Measurements from ENCODE around the gene CCDC137. TPM values are rescaled to one million over a fixed set of nuclear protein-coding genes. Genes with fewer than 3 reads are reported as not detected.

CCDC137 gene
- total and polyA plus RNA-seq, 2 of the 13 experiments (the other 11 are each of a cell fraction or from before 2014, with no cell fraction given): 14.6 to 39.1 TPM

- TF ChIP-seq ZNF407 (CRISPR knock-in tag; IDR thresholded peaks at IDR 0.05; ENCODE audit: not compliant biosample characterization) (peak; percentile 96), SIX4 (CRISPR knock-in tag; IDR thresholded peaks at IDR 0.05) (peak; percentile 84), ARHGAP35 (CRISPR knock-in tag; IDR thresholded peaks at IDR 0.05; ENCODE audit: borderline replicate concordance) (peak; percentile 99), ZNF598 (CRISPR knock-in tag; IDR thresholded peaks at IDR 0.05; ENCODE audit: borderline replicate concordance) (peak; percentile 85; the same call in 1 of the 2 replicates), CHD2 (IDR thresholded peaks at IDR 0.05; ENCODE audit: low read depth, low read length) (peak; percentile 74), EED (CRISPR knock-in tag; IDR thresholded peaks at IDR 0.05) (peak; percentile 81), ZNF30 (CRISPR knock-in tag; IDR thresholded peaks at IDR 0.05) (peak; percentile 98), ZFP36L1 (CRISPR knock-in tag; IDR thresholded peaks at IDR 0.05) (peak; percentile 99), AHDC1 (CRISPR knock-in tag; IDR thresholded peaks at IDR 0.05; ENCODE audit: borderline replicate concordance) (peak; percentile 66; the same call in 1 of the 2 replicates), ZNF644 (CRISPR knock-in tag; IDR thresholded peaks at IDR 0.05; ENCODE audit: low read depth) (peak; percentile 34; the same call in 1 of the 2 replicates), NR2F1 (CRISPR knock-in tag; IDR thresholded peaks at IDR 0.05) (peak; percentile 57 to 67; a peak in 3 of 4 replicates), PRPF4 (IDR thresholded peaks at IDR 0.05; ENCODE audit: low read depth, low read length, poor library complexity, severe bottlenecking) (no peak), RAD21 (CRISPR knock-in tag; IDR thresholded peaks at IDR 0.05) (peak; percentile 79), FOXJ3 (CRISPR knock-in tag; IDR thresholded peaks at IDR 0.05; ENCODE audit: borderline replicate concordance) (peak; percentile 54)
Measured at GRCh38 chr17:81711814-81712467, 45.4 kb downstream of the CCDC137 start, which contains the start of gene SLC25A10 (continued).
